ENCODE results near the gene DAGLB.

DAGLB gene

DNA sequence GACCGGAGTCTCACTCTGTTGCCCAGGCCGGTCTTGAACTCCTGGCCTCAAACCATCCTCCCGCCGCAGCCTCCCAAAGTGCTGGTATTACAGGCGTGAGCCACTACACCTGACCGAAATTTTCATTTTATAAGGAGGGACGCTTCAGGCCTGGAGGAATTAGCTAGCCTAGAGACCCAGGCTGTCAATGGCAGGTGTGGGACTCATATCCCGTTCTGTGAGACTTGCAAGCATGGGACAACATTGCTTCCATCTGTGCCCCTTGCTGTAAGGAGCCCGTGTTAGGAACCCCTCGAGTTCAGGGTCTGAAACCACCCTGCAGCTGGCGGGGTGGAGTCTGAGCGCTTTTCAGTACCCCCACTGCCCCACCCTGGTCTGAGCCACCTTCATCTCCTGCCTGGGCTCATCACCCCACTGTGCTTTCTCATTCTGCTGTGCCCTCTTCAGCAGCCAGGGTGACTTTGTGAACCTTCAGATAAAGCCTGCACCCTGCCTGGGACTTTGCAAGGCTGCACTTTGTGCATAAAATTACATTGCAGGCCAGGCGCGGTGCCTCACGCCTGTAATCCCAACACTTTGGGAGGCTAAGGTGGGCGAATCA lies 1.3 kb upstream of the DAGLB start:
- Histone ChIP-seq H3K36me3 (ENCODE audit: control insufficient read depth, low read length) (peaks cover 22% of the 10 kb centered on the region), H3K9me2 (replicated peaks; ENCODE audit: control insufficient read depth, low read length) (no peaks in the 10 kb centered on the region), H4K20me1 (ENCODE audit: control insufficient read depth, insufficient read depth, low read depth, low read length) (no peaks in the 10 kb centered on the region), H3F3A (ENCODE audit: control insufficient read depth, insufficient read depth) (peaks cover 5% of the 10 kb centered on the region; the same call in 1 of the 2 replicates), H3K4me3 (ENCODE audit: low read length) (peak overlapping the region; percentile 85), H3K27ac (ENCODE audit: low read depth, low read length) (no peak overlapping the region), H3K9me3 (ENCODE audit: control insufficient read depth, insufficient read depth, low read length) (no peaks in the 10 kb centered on the region), H3K27me3 (ENCODE audit: control insufficient read depth, low read length) (no peaks in the 10 kb centered on the region), H3K4me2 (ENCODE audit: low read length) (peak overlapping the region; percentile 84), H3K79me2 (ENCODE audit: control insufficient read depth, low read length) (peaks cover 31% of the 10 kb centered on the region), H3K4me1 (ENCODE audit: control insufficient read depth, low read length) (peaks cover 14% of the 10 kb centered on the region)
- TF ChIP-seq, protein P1, sequence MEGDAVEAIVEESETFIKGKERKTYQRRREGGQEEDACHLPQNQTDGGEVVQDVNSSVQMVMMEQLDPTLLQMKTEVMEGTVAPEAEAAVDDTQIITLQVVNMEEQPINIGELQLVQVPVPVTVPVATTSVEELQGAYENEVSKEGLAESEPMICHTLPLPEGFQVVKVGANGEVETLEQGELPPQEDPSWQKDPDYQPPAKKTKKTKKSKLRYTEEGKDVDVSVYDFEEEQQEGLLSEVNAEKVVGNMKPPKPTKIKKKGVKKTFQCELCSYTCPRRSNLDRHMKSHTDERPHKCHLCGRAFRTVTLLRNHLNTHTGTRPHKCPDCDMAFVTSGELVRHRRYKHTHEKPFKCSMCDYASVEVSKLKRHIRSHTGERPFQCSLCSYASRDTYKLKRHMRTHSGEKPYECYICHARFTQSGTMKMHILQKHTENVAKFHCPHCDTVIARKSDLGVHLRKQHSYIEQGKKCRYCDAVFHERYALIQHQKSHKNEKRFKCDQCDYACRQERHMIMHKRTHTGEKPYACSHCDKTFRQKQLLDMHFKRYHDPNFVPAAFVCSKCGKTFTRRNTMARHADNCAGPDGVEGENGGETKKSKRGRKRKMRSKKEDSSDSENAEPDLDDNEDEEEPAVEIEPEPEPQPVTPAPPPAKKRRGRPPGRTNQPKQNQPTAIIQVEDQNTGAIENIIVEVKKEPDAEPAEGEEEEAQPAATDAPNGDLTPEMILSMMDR (IDR thresholded peaks at IDR 0.05; ENCODE audit: low read depth, low read length, poor library complexity, severe bottlenecking) = no peak
- no peak for TF ChIP-seq EZH2phosphoT487 (IDR thresholded peaks at IDR 0.05; ENCODE audit: borderline replicate concordance, low read length)

DNA sequence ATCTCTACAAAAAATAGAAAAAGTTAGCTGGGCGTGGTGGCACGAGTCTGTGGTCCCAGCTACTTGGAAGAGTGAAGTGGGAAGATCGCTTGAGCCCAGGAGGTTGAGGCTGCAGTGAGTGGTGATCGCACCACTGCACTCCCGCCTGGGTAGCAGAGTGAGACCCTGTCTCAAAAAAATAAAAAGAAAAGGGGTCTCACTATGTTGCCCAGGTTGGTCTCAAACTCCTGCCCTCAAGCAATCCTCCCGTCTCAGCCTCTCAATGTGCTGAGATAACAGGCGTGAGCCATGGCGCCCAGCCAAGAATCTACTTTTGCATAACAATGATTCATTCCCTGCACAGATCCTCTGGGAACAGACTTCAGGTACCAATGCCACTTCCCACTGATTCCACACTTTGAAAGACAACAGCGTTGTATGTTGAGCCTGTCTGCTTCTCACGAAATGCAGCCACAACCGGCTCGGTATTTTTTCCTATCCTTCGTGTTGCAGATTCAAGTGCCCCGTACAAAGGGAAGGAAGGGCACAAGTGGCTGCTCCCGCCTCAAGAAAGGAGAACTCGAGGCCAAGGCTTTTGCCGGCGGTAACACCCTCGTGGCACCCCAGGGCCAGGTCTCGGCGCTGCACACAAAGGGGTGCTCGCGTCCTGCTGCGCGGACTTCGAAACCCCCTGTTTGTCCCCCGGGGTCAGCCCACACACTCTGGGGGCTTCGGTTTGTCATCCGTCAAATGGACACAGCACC lies 745 bp downstream of the DAGLB start:
- Histone ChIP-seq H3K27ac (ENCODE audit: low read depth, low read length) (peak overlapping the region; percentile 36), H3K4me1 (ENCODE audit: control insufficient read depth, low read length) (peaks cover 14% of the 10 kb centered on the region), H4K20me1 (ENCODE audit: control insufficient read depth, insufficient read depth, low read depth, low read length) (no peaks in the 10 kb centered on the region), H3K4me3 (ENCODE audit: low read length) (peak overlapping the region; percentile 85), H3K79me2 (ENCODE audit: control insufficient read depth, low read length) (peaks cover 42% of the 10 kb centered on the region), H3K4me2 (ENCODE audit: low read length) (peak overlapping the region; percentile 84), H3K36me3 (ENCODE audit: control insufficient read depth, low read length) (peaks cover 37% of the 10 kb centered on the region), H3F3A (ENCODE audit: control insufficient read depth, insufficient read depth) (peaks cover 5% of the 10 kb centered on the region; the same call in 1 of the 2 replicates), H3K27me3 (ENCODE audit: control insufficient read depth, low read length) (no peaks in the 10 kb centered on the region), H3K9me2 (replicated peaks; ENCODE audit: control insufficient read depth, low read length) (no peaks in the 10 kb centered on the region), H3K9me3 (ENCODE audit: control insufficient read depth, insufficient read depth, low read length) (no peaks in the 10 kb centered on the region)
- TF ChIP-seq, protein P1 (IDR thresholded peaks at IDR 0.05; ENCODE audit: low read depth, low read length, poor library complexity, severe bottlenecking) = peak; percentile 30
- no peak for TF ChIP-seq EZH2phosphoT487 (IDR thresholded peaks at IDR 0.05; ENCODE audit: borderline replicate concordance, low read length)

- Histone ChIP-seq H3K4me2 (ENCODE audit: low read length) (no peak overlapping the region), H3K27ac (ENCODE audit: low read depth, low read length) (no peak overlapping the region), H3K79me2 (ENCODE audit: control insufficient read depth, low read length) (peaks cover 58% of the 10 kb centered on the region), H3K27me3 (ENCODE audit: control insufficient read depth, low read length) (no peaks in the 10 kb centered on the region), H3K4me1 (ENCODE audit: control insufficient read depth, low read length) (peaks cover 14% of the 10 kb centered on the region), H3K4me3 (ENCODE audit: low read length) (no peak overlapping the region), H3K9me3 (ENCODE audit: control insufficient read depth, insufficient read depth, low read length) (no peaks in the 10 kb centered on the region), H3K36me3 (ENCODE audit: control insufficient read depth, low read length) (peaks cover 46% of the 10 kb centered on the region), H3K9me2 (replicated peaks; ENCODE audit: control insufficient read depth, low read length) (no peaks in the 10 kb centered on the region), H4K20me1 (ENCODE audit: control insufficient read depth, insufficient read depth, low read depth, low read length) (0 out of 2 replicates have a peak, but pooled peaks cover 4% of the 10 kb centered on the region), H3F3A (ENCODE audit: control insufficient read depth, insufficient read depth) (peaks cover 5% of the 10 kb centered on the region; the same call in 1 of the 2 replicates)
- TF ChIP-seq EZH2phosphoT487 (IDR thresholded peaks at IDR 0.05; ENCODE audit: borderline replicate concordance, low read length) = no peak
- TF ChIP-seq, protein P1 (IDR thresholded peaks at IDR 0.05; ENCODE audit: low read depth, low read length, poor library complexity, severe bottlenecking) = no peak
These were observed 3.1 kb downstream of the DAGLB start for GRCh38 chr7:6444516-6445269.
